IPS DF 6.9 (cell line): ENCODE results near the gene TNPO3.

Source experiments
- DNase-seq: peaks from one replicate; pipeline ENCODE4 v3.0.0-alpha.2; 2013; ENCODE audit warnings: low read depth, low spot score
- H3K27ac ChIP-seq: one replicate; pipeline ENCODE4 v1.5.1; 2013; ENCODE audit warnings: low read length, control low read depth
- H3K27me3 ChIP-seq: 2 replicates; pipeline ENCODE4 v1.6.1; 2013; ENCODE audit warnings: mild to moderate bottlenecking, low read length; ENCODE audit not compliant: control insufficient read depth, insufficient read depth
- H3K36me3 ChIP-seq: 2 replicates; pipeline ENCODE4 v1.6.1; 2013; ENCODE audit warnings: low read length; ENCODE audit not compliant: control insufficient read depth, insufficient read depth
- H3K4me1 ChIP-seq: 2 replicates; pipeline ENCODE4 v1.6.1; 2013; ENCODE audit warnings: low read length; ENCODE audit not compliant: control insufficient read depth, insufficient read depth
- H3K4me3 ChIP-seq: 2 replicates; pipeline ENCODE4 v1.5.1; 2013; ENCODE audit warnings: mild to moderate bottlenecking, low read length
- H3K9me3 ChIP-seq: 2 replicates; pipeline ENCODE4 v1.6.1; 2013; ENCODE audit warnings: low read length, inconsistent platforms; ENCODE audit not compliant: control insufficient read depth, insufficient read depth
- WGBS: extraction: QIAGEN DNeasy Blood & Tissue Kit; methylation state at CpG from one replicate; pipeline ENCODE4 v1.1.7; 2013; ENCODE audit warnings: mixed read lengths, missing lambda C conversion rate; ENCODE audit not compliant: insufficient read length, insufficient coverage; 5-methylcytosine and 5-hydroxymethylcytosine counted together

Gene TNPO3

GRCh38 chr7:128906001-128906765 is 148.7 kb downstream of the TNPO3 start:
- Histone ChIP-seq H3K27ac (no peak overlapping the region), H3K27me3 (no peaks in the 10 kb centered on the region), H3K9me3 (no peaks in the 10 kb centered on the region), H3K4me3 (no peak overlapping the region), H3K4me1 (peaks cover 4% of the 10 kb centered on the region; the same call in 1 of the 2 replicates), H3K36me3 (no peaks in the 10 kb centered on the region)
- WGBS: no CpG with 5 or more reads among the region's 5 CpGs
- DNase-seq: no peak

GRCh38 chr7:128904381-128905197 is 150.3 kb downstream of the TNPO3 start:
- no peak overlapping the region for H3K4me3 ChIP-seq
- WGBS: no CpG with 5 or more reads among the region's 8 CpGs
- no peak overlapping the region for H3K27ac ChIP-seq
- DNase-seq: no peak
- H3K27me3 ChIP-seq: no peaks in the 10 kb centered on the region
- H3K9me3 ChIP-seq: no peaks in the 10 kb centered on the region
- no peaks in the 10 kb centered on the region for H3K36me3 ChIP-seq
- peaks cover 4% of the 10 kb centered on the region; the same call in 1 of the 2 replicates for H3K4me1 ChIP-seq
